Measurements from ENCODE around the gene ALDH1A1.

Gene ALDH1A1

DNA sequence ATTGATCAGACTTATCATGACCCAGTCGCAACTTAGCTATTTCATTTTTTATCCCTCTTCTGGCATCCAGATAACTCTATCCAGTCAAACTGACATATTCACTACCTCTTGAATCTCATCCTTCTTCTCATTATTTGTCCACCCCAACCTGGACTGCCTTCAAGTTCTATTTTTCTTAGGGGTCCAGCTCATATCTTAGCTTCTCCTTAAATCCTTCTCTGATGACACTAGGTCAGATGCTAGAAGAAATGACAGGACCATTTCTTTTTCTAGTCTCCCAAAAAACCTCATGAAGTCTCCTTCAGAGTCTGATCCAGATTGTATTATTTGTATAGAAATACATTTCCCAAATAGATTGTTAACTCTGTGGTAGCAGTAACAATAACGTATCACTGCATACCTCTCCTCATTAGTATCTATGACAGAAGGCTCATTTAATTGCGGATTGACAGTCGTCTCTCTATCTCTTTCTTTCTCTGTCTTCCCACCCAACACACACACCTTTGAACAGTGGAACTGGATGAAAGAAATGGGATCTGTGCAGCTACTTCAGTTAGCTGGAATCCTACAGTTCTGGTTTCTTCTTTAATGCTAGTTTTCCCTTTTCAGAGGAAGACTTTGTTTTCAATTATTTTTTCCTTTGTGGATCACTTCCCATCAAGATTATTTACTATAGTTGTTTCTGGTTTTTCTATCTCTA lies 33.5 kb downstream of the ALDH1A1 start:
- TF ChIP-seq ZNF8 (CRISPR knock-in tag; IDR thresholded peaks at IDR 0.05) (no peak), SNAI2 (CRISPR knock-in tag; IDR thresholded peaks at IDR 0.05) (no peak), ARNTL (CRISPR knock-in tag; IDR thresholded peaks at IDR 0.05; ENCODE audit: borderline replicate concordance, low read depth) (no peak), ZFP30 (CRISPR knock-in tag; IDR thresholded peaks at IDR 0.05) (no peak), CSDC2 (CRISPR knock-in tag; IDR thresholded peaks at IDR 0.05) (no peak), PATZ1 (CRISPR knock-in tag; IDR thresholded peaks at IDR 0.05; ENCODE audit: borderline replicate concordance) (no peak), POU6F1 (CRISPR knock-in tag; IDR thresholded peaks at IDR 0.05; ENCODE audit: borderline replicate concordance, low read depth) (no peak), ZC3H10 (CRISPR knock-in tag; IDR thresholded peaks at IDR 0.05) (no peak), BACH2 (CRISPR knock-in tag; IDR thresholded peaks at IDR 0.05; ENCODE audit: borderline replicate concordance) (no peak), OSR1 (CRISPR knock-in tag; IDR thresholded peaks at IDR 0.05) (no peak), ZNF565 (CRISPR knock-in tag; conservative IDR thresholded peaks at IDR 0.05; ENCODE audit: low read depth) (no peak), TCF4 (CRISPR knock-in tag; IDR thresholded peaks at IDR 0.05; ENCODE audit: borderline replicate concordance) (no peak), RARB (CRISPR knock-in tag; IDR thresholded peaks at IDR 0.05) (no peak), TSHZ2 (CRISPR knock-in tag; IDR thresholded peaks at IDR 0.05) (no peak), CREB5 (CRISPR knock-in tag; IDR thresholded peaks at IDR 0.05; ENCODE audit: low read depth) (no peak), ZNF70 (CRISPR knock-in tag; IDR thresholded peaks at IDR 0.05) (no peak), TOX (CRISPR knock-in tag; IDR thresholded peaks at IDR 0.05; ENCODE audit: borderline replicate concordance) (no peak)
- ATAC-seq, result no peak

- no peak for TF ChIP-seq ZFP3 (CRISPR knock-in tag; IDR thresholded peaks at IDR 0.05)
- TF ChIP-seq ZFP30 (CRISPR knock-in tag; IDR thresholded peaks at IDR 0.05), result no peak
- no peak for TF ChIP-seq ZNF70 (CRISPR knock-in tag; IDR thresholded peaks at IDR 0.05)
- no peak for TF ChIP-seq ARNTL (CRISPR knock-in tag; IDR thresholded peaks at IDR 0.05; ENCODE audit: borderline replicate concordance, low read depth)
- TF ChIP-seq TCF4 (CRISPR knock-in tag; IDR thresholded peaks at IDR 0.05; ENCODE audit: borderline replicate concordance), result no peak
- TF ChIP-seq CSDC2 (CRISPR knock-in tag; IDR thresholded peaks at IDR 0.05), result no peak
- no peak for TF ChIP-seq ISL1 (CRISPR knock-in tag; IDR thresholded peaks at IDR 0.05)
- no peak for TF ChIP-seq SNAI2 (CRISPR knock-in tag; IDR thresholded peaks at IDR 0.05)
- TF ChIP-seq ESRRG (CRISPR knock-in tag; IDR thresholded peaks at IDR 0.05), result no peak
- no peak for TF ChIP-seq ZNF8 (CRISPR knock-in tag; IDR thresholded peaks at IDR 0.05)
- no peak for TF ChIP-seq ZC3H10 (CRISPR knock-in tag; IDR thresholded peaks at IDR 0.05)
- no peak for TF ChIP-seq BACH2 (CRISPR knock-in tag; IDR thresholded peaks at IDR 0.05; ENCODE audit: borderline replicate concordance)
- no peak for TF ChIP-seq TSHZ2 (CRISPR knock-in tag; IDR thresholded peaks at IDR 0.05)
- TF ChIP-seq PATZ1 (CRISPR knock-in tag; IDR thresholded peaks at IDR 0.05; ENCODE audit: borderline replicate concordance), result no peak
- no peak for ATAC-seq
Observed at GRCh38 chr9:72917892-72918509, 34.9 kb downstream of the ALDH1A1 start.
